ENCODE data around the gene COL18A1.

GRCh38 chr21:45358711-45359310, 46.2 kb upstream of the COL18A1 start:
- TF ChIP-seq CTCF (conservative IDR thresholded peaks at IDR 0.05) (no peak), ZFX (IDR thresholded peaks at IDR 0.05) (no peak)
